ENCODE data around the gene GLMP.

- TF ChIP-seq CTCF (IDR thresholded peaks at IDR 0.05) (no peak), POLR2A (IDR thresholded peaks at IDR 0.05) (no peak), EP300 (IDR thresholded peaks at IDR 0.05) (no peak)
Observed at GRCh38 chr1:156286061-156286460, 9.4 kb downstream of the GLMP start.
